Upper lobe of left lung (tissue), 6 donors: ENCODE results near the gene ZNF714. TPM values are rescaled to one million over a fixed set of nuclear protein-coding genes. Genes with fewer than 3 reads are reported as not detected.
A peak's percentile ranks its signal among the peaks of the same experiment; 100 is the strongest.
"Not testable (repeated sequence)": the region's sequence is repeated elsewhere in the genome, so short reads cannot be mapped to it uniquely, and the experiment has no call there.

Experiments
- ATAC-seq, 2 donors: fragments of 200-7000 bp; cut with Tn5 transposase; one replicate each; pipeline ENCODE4 v1.9.1; 2022; ENCODE audit warnings: mild to moderate bottlenecking in 2 of 2, moderate library complexity in 2 of 2; ENCODE audit not compliant: low FRiP score in 2 of 2
- DNase-seq, 2 donors: peaks; one replicate each; pipeline ENCODE4 v3.0.0-alpha.2; 2019 to 2020
- H3K27ac ChIP-seq, 4 donors: fragments of 200-600 bp; sonication (generic); one replicate each; pipeline ENCODE4 v1.5.1; 2016 to 2019
- H3K27me3 ChIP-seq, 4 donors: fragments of 200-600 bp; sonication (generic); one replicate each; pipeline ENCODE4 v1.5.1; 2017 to 2019
- H3K36me3 ChIP-seq, 4 donors: fragments of 200-600 bp; sonication (generic); one replicate each; pipeline ENCODE4 v1.5.1; 2016 to 2019
- H3K4me1 ChIP-seq, 4 donors: fragments of 200-600 bp; sonication (generic); one replicate each; pipeline ENCODE4 v1.5.1; 2018 to 2019
- H3K4me3 ChIP-seq, 4 donors: fragments of 200-600 bp; sonication (generic); one replicate each; pipeline ENCODE4 v1.5.1; 2017 to 2019; ENCODE audit warnings: mild to moderate bottlenecking in 2 of 4, moderate library complexity in 1 of 4
- H3K9me3 ChIP-seq, 4 donors: fragments of 200-600 bp; sonication (generic); one replicate each; pipeline ENCODE4 v1.5.1; 2018 to 2019
- EP300 ChIP-seq, 4 donors: sonication (generic); formaldehyde crosslinking; IDR thresholded peaks; one replicate each; pipeline ENCODE4 v1.5.1; 2017; ENCODE audit warnings: antibody characterized with exemption in 4 of 4, control low read depth in 2 of 4
- POLR2A ChIP-seq, 4 donors: fragments of 450-650 bp; IDR thresholded peaks; one replicate each; pipeline ENCODE4 v1.5.1; 2016 to 2017; ENCODE audit warnings: antibody characterized with exemption in 4 of 4, mild to moderate bottlenecking in 2 of 4
- POLR2AphosphoS5 ChIP-seq, 2 donors: sonication (generic); formaldehyde crosslinking; IDR thresholded peaks; one replicate each; pipeline ENCODE4 v1.5.1; 2017; ENCODE audit warnings: antibody characterized with exemption in 2 of 2
- WGBS, 2 donors: methylation state at CpG; one replicate each; pipeline ENCODE4 v1.1.5; 2017 to 2018; 5-methylcytosine and 5-hydroxymethylcytosine counted together
- total RNA-seq, 6 donors: library from RNA; depleted of rRNA in 4 of 6; stranded (reverse); fragments of >200 nt in 4 of 6; gene quantifications; one replicate each; pipeline versions ENCODE4 v1.1.0 to v1.2.1, GENCODE V29; 2016 to 2021
- TF ChIP-seq, protein P1 (sequence below), 6 experiments: fragments of 450-650 bp in 4 of 6; fragments of 200-600 bp in 2 of 6; sonication (generic) in 2 of 6; IDR thresholded peaks; one replicate each; pipeline ENCODE4 v1.5.1; 2016 to 2019; ENCODE audit warnings: antibody characterized with exemption in 6 of 6
- donor health status: DM: no; HTN: no; CAD: no; lungs with moderate emphysema.
- donor health status: DM: no; HTN: yes; CAD: no; lungs with severe emphysema.

The ZNF714 gene
- total RNA-seq, 6 donors from 2014 or later, result 4.1 to 22.3 (median 11.9) TPM

- Histone ChIP-seq H3K4me1 (no peaks in the 10 kb centered on the region), H3K9me3 (no peaks in the 10 kb centered on the region), H3K4me3 (no peak overlapping the region), H3K36me3 (no peaks in the 10 kb centered on the region), H3K27me3 (no peaks in the 10 kb centered on the region), H3K27ac (no peak overlapping the region)
- ATAC-seq, result no peak
- 83 to 86% methylated on average over 8 of the region's 8 CpGs for WGBS, 2 donors
- no peak for TF ChIP-seq POLR2AphosphoS5 (IDR thresholded peaks at IDR 0.05)
- TF ChIP-seq POLR2A (IDR thresholded peaks at IDR 0.05), result no peak
- no peak for TF ChIP-seq EP300 (IDR thresholded peaks at IDR 0.05)
- TF ChIP-seq, protein P1, sequence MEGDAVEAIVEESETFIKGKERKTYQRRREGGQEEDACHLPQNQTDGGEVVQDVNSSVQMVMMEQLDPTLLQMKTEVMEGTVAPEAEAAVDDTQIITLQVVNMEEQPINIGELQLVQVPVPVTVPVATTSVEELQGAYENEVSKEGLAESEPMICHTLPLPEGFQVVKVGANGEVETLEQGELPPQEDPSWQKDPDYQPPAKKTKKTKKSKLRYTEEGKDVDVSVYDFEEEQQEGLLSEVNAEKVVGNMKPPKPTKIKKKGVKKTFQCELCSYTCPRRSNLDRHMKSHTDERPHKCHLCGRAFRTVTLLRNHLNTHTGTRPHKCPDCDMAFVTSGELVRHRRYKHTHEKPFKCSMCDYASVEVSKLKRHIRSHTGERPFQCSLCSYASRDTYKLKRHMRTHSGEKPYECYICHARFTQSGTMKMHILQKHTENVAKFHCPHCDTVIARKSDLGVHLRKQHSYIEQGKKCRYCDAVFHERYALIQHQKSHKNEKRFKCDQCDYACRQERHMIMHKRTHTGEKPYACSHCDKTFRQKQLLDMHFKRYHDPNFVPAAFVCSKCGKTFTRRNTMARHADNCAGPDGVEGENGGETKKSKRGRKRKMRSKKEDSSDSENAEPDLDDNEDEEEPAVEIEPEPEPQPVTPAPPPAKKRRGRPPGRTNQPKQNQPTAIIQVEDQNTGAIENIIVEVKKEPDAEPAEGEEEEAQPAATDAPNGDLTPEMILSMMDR (IDR thresholded peaks at IDR 0.05), result no peak
- no peak for DNase-seq
These were observed 53.4 kb downstream of the ZNF714 start for GRCh38 chr19:21135433-21135832.

GRCh38 chr19:21138130-21138529 lies 56.1 kb downstream of the ZNF714 start:
- ATAC-seq (no peak), DNase-seq (no peak)
- H3K9me3 ChIP-seq, result no peaks in the 10 kb centered on the region
- H3K27ac ChIP-seq, result no peak overlapping the region
- H3K27me3 ChIP-seq, result no peaks in the 10 kb centered on the region
- H3K4me3 ChIP-seq, result no peak overlapping the region
- TF ChIP-seq POLR2A (IDR thresholded peaks at IDR 0.05), result no peak
- no peak for TF ChIP-seq POLR2AphosphoS5 (IDR thresholded peaks at IDR 0.05)
- TF ChIP-seq, protein P1 (IDR thresholded peaks at IDR 0.05), result no peak
- TF ChIP-seq EP300 (IDR thresholded peaks at IDR 0.05), result no peak
- H3K4me1 ChIP-seq, result peaks cover 6 to 13% (median 8%) of the 10 kb centered on the region in 4 donors
- no peaks in the 10 kb centered on the region for H3K36me3 ChIP-seq

DNA sequence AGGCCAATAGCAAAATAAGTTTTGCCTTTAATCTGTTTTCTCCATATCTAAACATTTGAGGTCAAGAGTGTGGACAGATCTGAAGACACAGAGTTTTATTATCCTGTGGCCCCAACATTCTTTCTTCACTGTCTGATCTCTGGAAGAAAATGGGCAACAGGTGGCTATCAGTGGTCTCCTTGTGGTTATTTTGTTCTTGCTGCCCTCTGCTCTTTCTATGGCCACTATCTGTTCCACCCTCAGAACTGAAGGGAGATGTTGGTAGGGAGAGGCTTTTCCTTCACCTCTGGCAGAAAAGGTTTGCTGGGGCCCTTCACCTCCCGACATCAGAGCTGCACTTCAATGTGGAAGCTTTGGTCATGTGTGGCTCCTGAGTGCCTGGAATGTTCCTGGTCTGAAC lies 59.0 kb downstream of the ZNF714 start:
- WGBS, 2 donors, result 67 to 91% methylated on average over 1 of the region's 1 CpG
- H3K27ac ChIP-seq, H3K4me3 ChIP-seq, H3K9me3 ChIP-seq, ATAC-seq, DNase-seq, H3K27me3 ChIP-seq: not testable (repeated sequence)
- H3K4me1 ChIP-seq, result peaks cover 6 to 13% (median 8%) of the 10 kb centered on the region in 4 donors
- peaks cover 0 to 24% (median 11%) of the 10 kb centered on the region in 4 donors for H3K36me3 ChIP-seq

DNA sequence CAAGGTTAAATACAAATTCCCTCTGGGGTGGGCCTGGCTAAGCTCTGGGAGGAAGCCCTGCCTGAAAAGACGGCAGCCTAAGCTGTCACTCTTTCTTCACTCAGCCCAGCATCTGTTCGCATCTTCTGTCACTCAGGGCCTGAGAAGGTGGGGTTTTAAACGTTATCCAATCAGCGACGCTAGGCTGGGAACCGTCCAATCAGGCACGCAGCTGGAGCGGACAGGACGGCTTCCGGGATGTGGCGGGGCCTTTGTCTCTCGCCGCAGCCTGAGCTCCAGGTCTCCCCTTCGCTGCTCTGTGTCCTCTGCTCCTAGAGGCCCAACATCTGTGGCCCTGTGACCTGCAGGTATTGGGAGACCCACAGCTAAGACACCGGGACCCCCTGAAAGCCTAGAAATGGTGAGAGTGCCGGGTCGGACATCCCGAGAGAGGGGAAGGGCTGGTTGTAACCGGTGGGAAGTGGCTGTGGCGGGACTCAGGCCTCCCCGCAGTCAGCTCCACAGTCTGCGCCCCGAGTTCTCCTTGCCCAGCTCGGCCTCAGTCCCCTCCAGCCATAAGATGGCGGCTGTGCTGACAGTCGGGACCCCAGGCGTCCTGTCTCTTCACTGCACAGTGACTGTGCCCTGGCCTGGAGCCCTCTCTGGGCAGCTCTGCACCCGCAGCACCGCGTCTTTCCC lies 59.9 kb downstream of the ZNF714 start, which contains the start of gene ZNF431:
TSS of gene ZNF431 (plus strand) at position 254 of the 678 bp plus-strand sequence. CDS start at position 398, 144 bp downstream.
- peak; percentile 88 to 96 for DNase-seq
- Histone ChIP-seq H3K27me3 (no peaks in the 10 kb centered on the region), H3K9me3 (no peaks in the 10 kb centered on the region), H3K36me3 (peaks cover 0 to 34% (median 11%) of the 10 kb centered on the region in 4 donors), H3K4me3 (peak within 1 kb of the TSS; percentile 68 to 82 (median 74)), H3K27ac (peak within 1 kb of the TSS; percentile 81 to 89 (median 84)), H3K4me1 (peaks cover 6 to 13% (median 8%) of the 10 kb centered on the region in 4 donors)
- TF ChIP-seq, protein P1 (IDR thresholded peaks at IDR 0.05), result no peak
- TF ChIP-seq POLR2A (IDR thresholded peaks at IDR 0.05) (peak in 2 of 4 donors; percentile 69 to 83), POLR2AphosphoS5 (IDR thresholded peaks at IDR 0.05) (peak; percentile 84 to 87), EP300 (IDR thresholded peaks at IDR 0.05) (no peak)
- WGBS, 2 donors, result 1% methylated on average over 23 to 26 of the region's 30 CpGs
- ATAC-seq, result peak; percentile 96 to 98

DNA sequence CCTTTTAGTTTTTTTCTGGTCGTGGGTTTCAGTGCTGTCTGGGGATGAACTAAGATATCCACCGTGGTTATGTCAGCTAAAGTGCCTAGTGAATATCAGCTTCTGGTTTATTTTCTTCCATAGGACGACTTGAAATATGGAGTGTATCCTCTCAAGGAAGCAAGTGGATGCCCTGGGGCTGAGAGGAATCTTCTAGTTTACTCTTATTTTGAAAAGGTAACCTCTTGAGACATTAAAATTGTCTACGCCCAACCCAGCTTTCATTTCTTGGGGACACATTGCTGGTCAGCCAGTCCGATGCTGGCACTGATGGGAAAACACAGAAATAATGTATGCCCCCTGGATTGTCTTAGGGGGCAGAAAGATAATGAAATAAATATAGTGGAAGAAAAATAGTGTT lies 61.4 kb downstream of the ZNF714 start:
- DNase-seq, result no peak
- Histone ChIP-seq H3K4me3 (no peak overlapping the region), H3K4me1 (peaks cover 6 to 13% (median 8%) of the 10 kb centered on the region in 4 donors), H3K27ac (no peak overlapping the region), H3K27me3 (no peaks in the 10 kb centered on the region), H3K36me3 (peaks cover 0 to 45% (median 11%) of the 10 kb centered on the region in 4 donors), H3K9me3 (no peaks in the 10 kb centered on the region)
- TF ChIP-seq, protein P1 (IDR thresholded peaks at IDR 0.05), result no peak
- TF ChIP-seq POLR2A (IDR thresholded peaks at IDR 0.05), result no peak
- ATAC-seq, result no peak
- WGBS, 2 donors, result 76 to 84% methylated on average over 5 of the region's 5 CpGs
